RWPE1 (cell line): ENCODE data around the gene RPL10A.

Source experiments
- CTCF ChIA-PET: fragments of 350-600 bp; sonication (Branson Sonifier 250); formaldehyde crosslinking; extraction: SDS; loops from one replicate; lab custom pipeline; 2021; lab: Yijun Ruan, JAX
- POLR2A ChIA-PET: fragments of 400-600 bp; formaldehyde crosslinking; extraction: SDS; loops from one replicate; lab custom pipeline; 2020; ENCODE audit warnings: antibody characterized with exemption; ENCODE audit not compliant: low non-redundant PET; lab: Yijun Ruan, JAX
- DNase-seq: peaks from one replicate; pipeline ENCODE4 v3.0.0; 2012; ENCODE audit warnings: low spot score
- H3K27ac ChIP-seq: fragments of 450-650 bp; 2 replicates; pipeline ENCODE4 v1.5.1; 2017
- CTCF ChIP-seq: fragments of 450-650 bp; conservative IDR thresholded peaks from 2 replicates; pipeline ENCODE4 v1.5.1; 2017; ENCODE audit warnings: low read depth, mild to moderate bottlenecking

RPL10A gene

GRCh38 chr6:35443341-35444030 is 24.7 kb upstream of the RPL10A start:
- ChIA-PET POLR2A (interaction anchor here (0.5 kb wide), 1 partner anchor 102 kb away, joined by 9 read pairs; no protein-coding TSS in a partner anchor), CTCF (interaction anchor here (1.0 to 1.5 kb wide), 2 partner anchors 102 to 146 kb away, joined by 3 to 4 read pairs; partner anchors contain the start of gene DEF6)
- no peak for DNase-seq
- no peak for TF ChIP-seq CTCF
- peak overlapping the region; percentile 11 for H3K27ac ChIP-seq

- H3K27ac ChIP-seq: no peak overlapping the region
- no peak for TF ChIP-seq CTCF
- CTCF ChIA-PET: no interaction called here
- DNase-seq: no peak
- POLR2A ChIA-PET: no interaction called here
Measured at GRCh38 chr6:35445691-35446090, 22.5 kb upstream of the RPL10A start.

- ChIA-PET POLR2A (no interaction called here), CTCF (interaction anchor here (0.7 to 4.9 kb wide), 6 partner anchors 69 to 159 kb away, joined by 3 to 41 read pairs (median 5); partner anchors contain the start of gene PPARD)
- no peak overlapping the region for H3K27ac ChIP-seq
- no peak for DNase-seq
- TF ChIP-seq CTCF: no peak
Measured at GRCh38 chr6:35448191-35448590, 20.0 kb upstream of the RPL10A start.

- TF ChIP-seq CTCF: peak; percentile 72
- H3K27ac ChIP-seq: no peak overlapping the region
- CTCF ChIA-PET: interaction anchor here (0.6 to 4.9 kb wide), 20 partner anchors 11 to 160 kb away, joined by 3 to 41 read pairs (median 4); partner anchors contain the start of genes DEF6 and PPARD
- POLR2A ChIA-PET: interaction anchor here (0.6 kb wide), 1 partner anchor 50 kb away, joined by 4 read pairs; no protein-coding TSS in a partner anchor
- DNase-seq: peak; percentile 87
Measured at GRCh38 chr6:35449287-35449881, 18.8 kb upstream of the RPL10A start.

GRCh38 chr6:35451354-35452182 is 16.6 kb upstream of the RPL10A start:
- CTCF ChIA-PET: interaction anchor here (0.6 to 4.9 kb wide), 6 partner anchors 15 to 194 kb away, joined by 3 to 41 read pairs (median 3); partner anchors contain the start of gene PPARD
- POLR2A ChIA-PET: no interaction called here

More at GRCh38 chr6:35451354-35452182, 16.6 kb upstream of the RPL10A start:
- no peak for TF ChIP-seq CTCF
- peak overlapping the region; percentile 86 for H3K27ac ChIP-seq
- DNase-seq: no peak
